ENCODE data around the gene DLGAP4. TPM values are rescaled to one million over a fixed set of nuclear protein-coding genes. Genes with fewer than 3 reads are reported as not detected.
A peak's percentile ranks its signal among the peaks of the same experiment; 100 is the strongest.

The DLGAP4 gene
- total and polyA plus RNA-seq, 2 of the 13 experiments (the other 11 are each of a cell fraction or from before 2014, with no cell fraction given), result 15.2 to 26.7 TPM

GRCh38 chr20:36314734-36315544, 8.8 kb downstream of the DLGAP4 start (continued):
- TF ChIP-seq ZNF646 (CRISPR knock-in tag; IDR thresholded peaks at IDR 0.05) (peak; percentile 99), ZBTB46 (CRISPR knock-in tag; IDR thresholded peaks at IDR 0.05; ENCODE audit: borderline replicate concordance) (no peak), ZNF574 (CRISPR knock-in tag; IDR thresholded peaks at IDR 0.05) (0 out of 2 replicates have a peak, but pooled peaks have one; percentile 12), SMAD3 (CRISPR knock-in tag; IDR thresholded peaks at IDR 0.05) (no peak), ZNF556 (CRISPR knock-in tag; IDR thresholded peaks at IDR 0.05; ENCODE audit: borderline replicate concordance) (no peak), ARID4A (CRISPR knock-in tag; IDR thresholded peaks at IDR 0.05; ENCODE audit: borderline replicate concordance) (no peak), CHD4 (IDR thresholded peaks at IDR 0.05; ENCODE audit: borderline replicate concordance, low read length) (peak; percentile 74; the same call in 1 of the 2 replicates), HDAC2 (CRISPR knock-in tag; IDR thresholded peaks at IDR 0.05) (no peak), FOXA1 (IDR thresholded peaks at IDR 0.05) (0 out of 2 replicates have a peak, but pooled peaks have one; percentile 3), FOXA1 (CRISPR knock-in tag; IDR thresholded peaks at IDR 0.05) (no peak), SOX6 (IDR thresholded peaks at IDR 0.05) (no peak), SOX6 (CRISPR knock-in tag; IDR thresholded peaks at IDR 0.05) (no peak), KAT7 (CRISPR knock-in tag; IDR thresholded peaks at IDR 0.05; ENCODE audit: borderline replicate concordance) (no peak)

Measured in HepG2 (cell line).